ENCODE results near the gene TUBB6.

Gene TUBB6

DNA sequence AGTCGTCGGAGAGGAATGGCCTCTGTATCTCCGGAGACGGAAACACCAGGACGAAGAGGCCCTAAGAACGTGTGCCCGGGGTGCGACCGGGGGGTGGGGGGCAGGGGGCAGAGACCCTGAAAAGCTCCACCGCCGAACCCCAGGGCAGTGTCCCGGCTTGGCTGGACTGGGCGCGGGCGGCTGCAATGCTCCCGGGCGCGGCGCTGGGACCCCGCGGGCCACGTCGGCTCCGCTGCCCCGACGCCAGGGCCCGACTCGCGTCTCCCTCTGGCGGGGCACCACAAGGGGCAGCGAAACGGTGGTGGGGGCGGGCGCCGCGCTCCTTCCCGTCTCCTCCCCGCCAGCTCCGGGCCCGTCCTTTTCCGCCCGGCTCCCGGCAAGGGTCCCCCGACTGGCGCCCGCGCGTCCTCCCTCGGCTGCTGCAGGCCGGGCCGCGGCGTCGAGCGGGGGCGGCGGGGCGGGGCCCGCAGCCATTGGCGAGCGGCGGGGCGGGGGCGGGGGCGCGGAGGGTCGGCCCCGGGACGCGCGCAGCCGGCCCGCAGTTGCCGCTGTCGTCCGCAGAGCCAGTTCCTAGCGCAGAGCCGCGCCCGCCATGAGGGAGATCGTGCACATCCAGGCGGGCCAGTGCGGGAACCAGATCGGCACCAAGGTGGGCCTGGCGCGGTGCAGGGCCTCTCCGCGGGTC, at the start of gene TUBB6:
Gene TUBB6, plus strand, starts transcription at position 541 of the 685 bp plus-strand sequence. Its CDS starts 52 bp downstream, at position 593.
- peak in 1 of 2 donors; percentile 7 for DNase-seq (ENCODE audit: low read depth in 2 of 2)

DNA sequence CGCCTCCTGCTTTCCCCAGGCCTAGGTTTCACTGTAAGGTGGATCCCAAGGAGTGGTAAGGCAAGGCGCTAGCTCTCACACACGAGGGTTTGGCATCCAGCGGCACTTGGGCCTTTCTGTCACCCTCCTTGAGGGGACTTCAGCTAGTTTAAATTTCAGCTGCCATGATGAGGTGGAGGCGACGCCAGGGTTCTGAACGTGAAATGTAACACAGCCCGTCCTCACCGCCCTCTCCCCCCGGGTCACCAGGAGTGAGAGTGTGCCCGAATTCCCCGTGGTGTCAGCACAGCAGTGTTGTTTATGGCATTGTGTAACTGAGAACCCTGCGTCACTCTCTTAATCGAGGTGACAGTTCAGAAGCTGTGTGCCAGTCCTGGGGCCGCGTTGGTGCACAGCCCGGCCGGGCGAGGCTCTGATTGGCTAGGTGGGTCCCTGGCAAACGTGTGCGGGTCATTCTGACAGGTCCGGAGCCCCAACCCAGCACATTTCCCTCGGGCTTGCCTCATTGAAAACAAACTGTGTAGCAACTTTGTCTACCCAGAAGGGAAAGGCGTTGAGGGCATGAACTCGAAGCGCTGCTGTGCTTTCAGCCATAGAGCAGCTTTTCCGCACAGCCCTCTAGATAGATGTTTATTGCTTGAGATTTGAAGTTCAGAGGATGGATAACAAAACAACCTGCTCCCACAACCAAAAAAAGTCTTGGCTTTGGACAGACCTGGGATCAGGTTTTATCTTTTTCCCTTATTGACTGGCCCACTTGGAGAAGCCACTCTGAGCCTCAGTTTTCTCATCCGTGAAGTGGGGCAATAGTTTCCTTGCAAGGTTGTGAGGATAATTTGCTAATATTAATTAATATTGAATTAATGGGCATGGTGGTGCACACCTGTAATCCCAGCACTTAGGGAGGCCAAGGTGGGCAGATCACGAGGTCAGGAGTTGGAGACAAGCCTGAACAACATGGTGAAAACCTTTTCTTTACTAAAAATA, 49.0 kb upstream of the TUBB6 start:
- no peak for DNase-seq (ENCODE audit: low read depth in 2 of 2)

DNA sequence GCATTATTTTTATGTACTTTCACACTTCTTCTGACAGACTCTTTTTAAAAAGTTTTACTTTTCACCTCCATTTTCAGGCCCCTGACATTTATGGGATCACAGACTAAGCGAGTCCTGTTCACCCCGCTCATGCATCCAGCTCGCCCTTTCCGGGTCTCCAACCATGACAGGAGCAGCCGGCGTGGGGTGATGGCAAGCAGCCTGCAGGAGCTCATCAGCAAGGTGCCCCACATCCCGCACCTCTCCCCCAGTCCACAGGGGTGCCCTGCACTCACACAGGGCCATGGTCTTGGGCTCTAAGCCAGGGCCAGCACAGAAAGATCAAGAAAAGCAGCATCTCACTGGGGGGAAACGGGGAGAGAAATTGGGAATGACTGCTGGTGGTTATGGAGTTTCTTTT, 45.3 kb upstream of the TUBB6 start:
- no peak for DNase-seq (ENCODE audit: low read depth in 2 of 2)

DNA sequence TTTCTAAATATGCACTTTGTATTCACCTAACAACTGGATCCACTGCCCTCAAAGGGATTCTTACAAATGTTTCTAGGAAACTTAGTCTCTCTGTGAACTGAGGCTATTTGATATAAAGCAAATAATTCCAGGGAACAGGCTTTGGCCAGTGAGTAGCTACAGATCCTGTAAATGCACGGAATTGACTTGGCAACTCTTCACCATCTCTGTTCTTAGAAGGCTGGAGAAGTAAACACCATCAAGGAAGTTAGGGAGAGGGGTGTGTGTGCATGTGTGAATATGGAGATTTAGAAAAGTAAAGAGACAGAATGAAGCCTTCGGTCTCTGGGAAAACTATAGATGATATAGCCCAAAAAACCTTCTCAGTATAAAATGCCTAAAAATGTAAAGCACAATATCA, 43.2 kb upstream of the TUBB6 start:
- DNase-seq (ENCODE audit: low read depth in 2 of 2), result no peak

DNA sequence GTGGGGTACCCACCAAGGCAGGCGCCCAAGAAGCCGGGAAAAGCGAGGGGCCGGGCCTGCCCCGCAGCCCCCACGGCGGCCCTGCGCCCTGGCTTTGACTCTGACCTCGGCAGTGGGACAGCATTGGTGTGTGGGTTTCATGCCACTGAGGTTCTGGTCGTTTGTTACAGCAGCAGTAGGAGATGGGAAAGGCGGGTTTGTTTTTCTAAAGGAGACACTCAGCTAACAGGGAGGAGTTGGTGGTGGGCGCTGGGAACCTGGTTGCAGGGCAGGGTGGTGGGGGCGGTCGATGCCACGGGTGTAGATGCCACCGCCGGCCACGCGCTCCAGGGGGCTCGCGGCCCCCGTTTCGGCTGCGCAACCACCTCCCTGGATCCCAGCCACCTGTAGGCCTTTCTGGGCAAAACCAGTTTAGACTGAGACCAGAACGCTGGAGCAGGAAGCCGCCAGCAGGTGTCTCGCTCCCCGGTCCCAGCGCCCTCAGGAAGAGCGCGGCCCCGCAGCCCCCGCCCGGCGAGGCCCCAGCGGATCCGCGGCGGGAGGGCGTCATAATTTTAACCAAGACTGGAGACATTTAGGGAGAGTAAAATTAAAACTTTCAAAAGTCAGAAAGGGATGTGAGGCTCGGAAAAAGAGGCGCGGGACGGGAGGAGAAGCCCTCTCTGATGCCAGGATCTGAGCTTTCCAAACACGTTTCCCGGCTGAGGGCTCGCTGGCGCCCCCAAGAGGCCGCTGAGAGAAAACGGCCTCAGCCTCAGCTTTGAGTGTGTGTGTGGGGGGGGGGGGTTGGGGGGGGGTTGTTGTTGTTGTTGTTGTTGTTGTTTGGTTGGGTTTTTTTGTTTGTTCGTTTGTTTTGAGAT, 36.4 kb upstream of the TUBB6 start:
- DNase-seq (ENCODE audit: low read depth in 2 of 2), result peak; percentile 2 to 55

DNA sequence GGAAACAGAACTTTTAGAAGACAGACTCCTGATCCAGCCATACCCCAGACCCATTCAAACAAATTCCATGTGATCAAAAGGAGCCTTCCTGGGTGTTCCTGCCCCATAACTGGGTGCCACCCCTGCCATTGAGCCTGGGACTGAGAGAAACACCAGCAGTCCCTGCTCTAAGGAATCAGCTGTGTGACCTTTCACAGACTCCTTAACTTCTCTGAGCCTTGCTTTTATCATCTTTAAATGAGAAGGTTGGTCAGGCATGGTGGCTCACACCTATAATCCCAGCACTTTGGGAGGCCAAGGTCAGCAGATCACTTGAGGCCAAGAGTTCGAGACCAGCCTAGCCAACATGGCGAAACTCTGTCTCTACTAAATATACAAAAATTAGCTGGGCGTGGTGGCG, 33.2 kb upstream of the TUBB6 start:
- DNase-seq (ENCODE audit: low read depth in 2 of 2), result no peak

DNA sequence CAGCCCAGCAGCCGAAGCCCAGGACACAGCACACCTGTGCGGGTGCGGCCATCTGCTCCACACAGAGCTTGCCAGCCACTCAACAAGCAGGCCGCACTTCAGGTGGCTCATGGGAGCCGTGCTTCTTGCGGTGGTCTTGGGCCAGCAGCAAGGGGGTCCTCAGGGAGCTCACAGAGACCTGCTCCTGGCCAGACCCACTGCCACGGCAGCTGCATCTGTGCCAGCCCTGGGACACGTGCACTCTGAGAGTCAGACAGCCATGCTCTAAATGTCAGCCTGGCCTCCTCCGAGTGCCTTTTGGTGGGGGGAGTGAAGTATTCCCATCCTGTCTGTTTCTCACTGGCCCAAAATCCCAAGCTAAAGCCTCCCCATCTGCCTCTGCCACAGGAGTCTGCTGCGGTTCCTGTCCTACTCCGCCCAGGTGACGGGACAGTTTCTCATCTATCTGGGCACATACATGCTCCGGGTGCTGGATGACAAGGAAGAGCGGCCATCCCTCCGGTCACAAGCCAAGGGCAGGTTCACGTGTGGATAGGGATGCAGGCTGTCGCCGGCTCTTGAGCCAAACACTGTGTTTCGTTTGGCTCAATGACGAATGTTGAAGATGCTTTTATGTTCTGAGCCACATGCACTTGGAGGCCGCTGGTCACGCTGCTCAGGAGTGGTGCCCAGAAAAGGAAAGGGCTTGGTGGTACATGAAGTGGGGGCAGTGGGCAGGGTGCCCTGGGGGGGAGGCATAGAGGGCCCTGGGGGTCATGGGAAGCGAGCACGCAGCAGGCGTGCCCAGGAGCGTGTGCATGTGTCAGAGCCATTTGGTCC, 31.1 kb upstream of the TUBB6 start:
- no peak for DNase-seq (ENCODE audit: low read depth in 2 of 2)

DNA sequence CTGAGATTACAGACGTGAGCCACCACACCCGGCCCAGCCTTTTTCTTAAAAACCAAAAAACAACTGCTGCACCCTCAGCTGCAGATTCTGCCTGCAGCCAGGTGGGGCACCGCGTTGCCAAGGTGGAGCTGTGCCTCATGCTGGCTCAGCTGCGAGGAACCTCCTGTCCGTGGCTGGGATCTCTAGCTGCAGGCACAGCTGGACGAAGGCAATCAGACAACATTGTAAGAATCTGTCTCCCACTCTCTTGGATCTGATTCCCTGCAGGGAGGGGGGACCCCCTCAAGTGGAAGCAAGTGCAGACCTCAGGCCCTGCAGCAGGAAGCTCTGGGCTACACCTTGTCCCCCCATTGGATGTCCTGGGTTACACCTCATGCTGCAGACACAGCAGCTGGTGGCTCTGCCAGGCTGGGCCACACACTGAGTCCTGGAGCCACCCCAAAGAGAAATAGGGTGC, 29.8 kb upstream of the TUBB6 start:
- DNase-seq (ENCODE audit: low read depth in 2 of 2), result no peak

DNA sequence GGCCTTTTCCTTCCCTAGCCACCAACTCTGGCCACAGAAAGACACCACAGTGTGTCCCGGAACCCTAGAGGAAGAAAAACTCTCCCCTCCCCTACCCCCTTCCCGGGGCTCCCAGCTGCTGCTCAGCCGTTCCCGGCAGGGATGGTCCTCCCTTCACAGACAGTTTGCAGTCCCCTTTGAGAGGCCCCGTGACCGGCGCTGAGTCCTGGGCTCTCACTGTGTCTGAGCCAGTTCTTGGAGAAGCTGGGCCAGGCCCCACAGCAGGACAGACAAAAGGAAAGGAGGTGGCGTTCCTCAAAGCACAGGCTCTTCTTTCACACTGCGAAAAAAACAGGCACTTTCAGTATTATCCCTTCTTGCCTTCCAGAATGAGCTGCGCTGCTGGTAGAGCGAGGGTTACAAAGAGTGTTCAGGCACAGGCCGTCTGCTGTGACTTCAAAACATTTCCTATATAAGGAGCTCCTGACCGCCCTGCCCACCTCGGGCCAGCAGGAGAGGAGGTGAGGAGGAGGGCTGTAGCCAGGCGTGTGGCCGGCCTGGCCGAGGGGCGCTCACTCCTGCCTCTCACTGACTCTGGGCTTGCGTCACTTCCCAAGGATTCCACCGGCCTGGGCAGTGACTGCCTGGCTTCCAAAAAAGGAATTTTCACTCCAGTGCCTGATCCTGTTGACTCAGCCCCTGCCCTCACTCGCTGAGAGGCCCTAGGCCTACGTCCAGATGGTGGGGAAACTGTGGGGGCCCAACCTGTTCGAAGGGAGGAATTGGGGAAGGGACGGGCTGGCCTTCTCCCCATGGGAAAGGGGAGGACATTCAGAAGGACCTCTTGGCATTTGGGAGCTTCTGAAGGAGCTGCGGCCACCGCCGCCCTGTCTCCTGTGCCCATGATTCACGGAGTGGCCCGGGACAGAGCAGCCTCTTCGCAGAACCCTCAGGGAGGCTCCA, 29.0 kb upstream of the TUBB6 start:
- no peak for DNase-seq (ENCODE audit: low read depth in 2 of 2)

DNA sequence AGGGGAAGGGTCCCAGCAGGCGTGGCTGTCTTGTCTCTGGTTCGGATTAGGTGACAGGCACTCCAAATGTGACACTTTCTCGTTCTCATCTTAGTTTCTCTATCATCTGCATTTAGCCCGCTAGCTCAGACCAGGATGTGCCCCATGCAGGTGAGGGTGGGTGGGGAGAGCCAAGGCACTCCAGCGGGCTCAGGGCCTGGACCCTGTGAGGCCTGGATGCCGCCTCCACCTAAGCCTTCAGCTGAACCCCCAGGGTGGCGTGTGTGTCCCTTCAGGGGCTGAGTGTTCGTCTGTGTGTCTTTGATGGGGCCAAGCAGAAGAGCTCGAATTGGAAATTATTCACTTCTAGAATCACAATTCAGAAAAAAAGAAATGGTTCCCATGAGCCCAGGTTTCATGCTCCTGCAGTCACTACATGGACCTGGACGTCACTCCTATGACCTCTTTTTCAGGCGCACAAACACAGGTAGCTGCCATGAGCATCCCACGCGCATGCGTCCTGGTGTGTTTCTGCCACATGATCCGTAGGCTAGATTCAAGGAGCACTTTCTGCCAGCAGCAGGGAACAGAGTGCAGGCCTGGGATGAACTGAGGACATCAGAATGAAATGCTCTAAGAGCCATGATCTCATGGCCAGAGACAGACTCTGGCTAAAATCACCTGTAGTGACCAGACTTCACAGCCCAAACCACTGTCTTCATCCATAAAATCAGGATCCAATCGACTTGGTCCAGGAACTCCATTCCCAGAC, 28.1 kb upstream of the TUBB6 start:
- DNase-seq (ENCODE audit: low read depth in 2 of 2), result no peak

DNA sequence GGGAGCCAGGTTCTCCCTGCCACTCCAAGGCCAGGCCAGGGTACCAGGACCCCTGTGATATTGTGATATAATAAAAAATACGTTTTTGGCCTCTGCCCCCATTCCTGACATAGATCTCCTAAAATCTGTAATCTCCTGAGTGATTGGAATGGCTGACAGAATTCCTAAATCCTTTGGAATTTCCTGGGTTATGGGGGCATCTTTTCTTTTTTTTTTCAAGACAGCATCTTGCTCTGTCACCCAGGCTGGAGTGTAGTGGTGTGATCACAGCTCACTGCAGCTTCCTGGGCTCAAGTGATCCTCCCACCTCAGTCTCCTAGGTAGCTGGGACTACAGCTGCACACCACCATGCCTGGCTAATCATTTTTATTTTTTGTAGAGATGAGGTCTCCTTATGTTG, 26.2 kb upstream of the TUBB6 start:
- DNase-seq (ENCODE audit: low read depth in 2 of 2), result no peak

DNA sequence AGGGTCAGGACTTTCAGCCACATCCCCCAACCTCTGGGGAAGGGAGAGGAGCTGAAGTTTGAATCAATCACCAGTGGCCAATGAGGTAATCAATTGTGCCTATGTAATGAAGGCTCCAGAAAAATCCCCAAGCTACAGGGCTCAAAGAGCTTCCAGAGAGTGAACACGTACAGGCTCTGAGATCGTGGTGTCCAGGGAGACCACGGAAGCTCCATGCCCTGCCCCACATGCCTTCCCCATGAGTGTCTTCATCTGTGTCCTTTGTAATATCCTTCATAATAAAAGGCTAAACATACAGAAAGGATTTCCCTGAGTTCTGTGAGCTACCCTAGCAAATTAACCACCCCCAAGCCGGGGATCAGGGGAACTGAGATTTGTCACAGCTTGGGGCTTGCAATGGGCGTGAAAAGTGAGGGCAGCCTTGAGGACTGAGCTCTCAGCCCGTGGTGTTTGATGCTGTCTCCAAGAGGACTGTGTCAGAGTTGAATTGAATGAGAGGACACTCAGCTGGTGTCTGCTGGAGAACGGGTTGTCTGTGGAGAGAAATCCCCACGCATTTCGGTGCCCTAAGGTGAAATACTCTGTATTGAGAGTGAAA, 25.5 kb upstream of the TUBB6 start:
- no peak for DNase-seq (ENCODE audit: low read depth in 2 of 2)

DNA sequence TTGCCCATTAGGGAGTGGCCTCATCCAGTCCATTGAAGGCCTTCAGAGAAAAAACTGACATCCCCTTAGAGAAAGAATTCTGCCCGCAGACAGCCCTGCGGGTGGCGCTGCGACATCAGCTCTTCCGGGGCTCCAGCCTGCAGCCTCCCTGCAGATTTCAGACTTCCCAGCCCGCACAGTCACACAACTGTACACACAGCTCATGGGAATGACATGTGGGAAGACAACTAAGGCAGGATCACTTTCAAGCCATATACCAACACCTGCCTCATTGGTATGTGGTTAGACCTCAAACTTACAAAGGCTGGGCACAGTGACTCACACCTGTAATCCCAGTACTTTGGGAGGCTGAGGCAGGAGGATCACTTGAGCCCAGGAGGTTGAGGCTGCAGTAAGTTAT, 24.8 kb upstream of the TUBB6 start:
- no peak for DNase-seq (ENCODE audit: low read depth in 2 of 2)

DNA sequence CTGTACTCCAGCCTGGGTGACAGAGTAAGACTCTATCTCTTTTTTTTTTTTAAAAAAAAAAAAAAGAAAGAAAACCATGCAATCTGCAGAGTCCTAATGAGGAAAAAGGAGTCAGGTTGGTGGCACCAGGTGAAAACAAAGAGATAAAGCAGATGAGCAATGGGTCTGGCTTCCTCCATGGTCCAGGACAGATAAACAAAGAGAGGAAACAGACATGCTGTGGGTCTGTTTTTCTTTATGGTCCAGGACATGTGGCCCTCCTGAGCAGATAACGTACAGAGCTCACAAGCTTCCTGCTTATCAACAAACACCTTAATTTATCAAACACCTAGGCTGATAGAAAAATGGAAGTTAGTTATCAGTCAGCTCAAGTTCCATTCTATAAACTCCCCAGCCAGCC, 24.4 kb upstream of the TUBB6 start:
- no peak for DNase-seq (ENCODE audit: low read depth in 2 of 2)

DNA sequence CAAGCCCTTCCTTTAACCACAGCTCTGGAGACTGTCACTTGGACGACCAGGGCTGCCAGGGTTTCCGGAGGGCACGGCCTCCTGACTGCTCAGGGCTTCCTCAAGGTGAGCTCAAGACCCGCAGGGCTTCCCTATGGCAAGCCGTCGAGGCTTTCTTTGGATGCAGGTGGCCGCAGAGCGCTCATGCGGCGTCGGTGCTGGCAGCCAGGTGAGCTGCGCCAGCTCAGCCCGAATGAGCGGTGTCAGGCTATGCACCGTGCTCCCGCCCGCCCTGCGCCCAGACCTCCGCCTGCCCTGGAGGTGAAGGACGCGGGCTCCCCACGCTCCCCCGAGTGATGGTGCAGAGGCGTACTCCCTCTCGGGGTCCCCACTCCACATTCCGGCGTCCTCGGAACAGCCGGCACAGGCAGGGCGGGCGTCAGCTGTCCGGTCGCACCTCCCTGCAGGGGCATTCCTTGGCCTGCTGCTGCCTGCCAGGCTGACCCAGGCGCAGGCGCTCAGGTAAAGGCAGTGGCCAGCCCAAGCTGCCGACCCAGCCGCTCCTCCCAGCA, 20.8 kb upstream of the TUBB6 start:
- DNase-seq (ENCODE audit: low read depth in 2 of 2), result no peak

DNA sequence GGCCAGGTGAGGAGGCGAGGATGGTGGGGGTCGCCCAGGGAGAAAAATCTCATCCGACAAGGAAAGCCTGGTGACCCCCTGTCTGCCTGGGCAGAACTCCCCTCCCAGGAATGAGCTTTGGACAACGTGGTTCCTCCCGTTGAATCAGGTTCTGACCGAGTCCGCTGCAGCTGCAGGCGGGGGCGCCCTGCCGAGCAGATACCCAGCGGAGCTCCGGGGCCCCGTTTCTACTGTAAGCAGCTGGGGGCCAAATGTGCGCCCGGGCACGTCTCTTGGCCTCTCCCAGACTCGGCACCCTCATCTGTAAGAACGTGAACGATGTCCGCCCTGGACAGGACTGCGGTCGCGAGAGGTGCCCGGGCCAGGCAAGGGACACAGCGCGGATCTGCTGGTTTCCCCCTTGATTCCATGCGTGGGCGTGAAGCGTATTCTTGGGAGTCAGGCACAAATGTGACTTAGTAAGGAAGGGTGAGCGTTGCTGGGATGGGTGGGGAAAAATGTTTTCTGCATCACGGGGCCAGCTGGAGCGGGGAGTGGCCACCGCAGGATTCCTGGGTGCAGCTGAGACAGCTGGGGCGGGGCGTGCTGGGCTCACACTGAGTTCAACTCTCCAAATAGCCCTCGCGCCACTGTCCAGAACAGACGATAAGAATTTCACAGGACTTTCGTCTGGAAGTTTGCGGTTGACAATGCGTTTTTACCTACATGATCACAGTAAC, 20.2 kb upstream of the TUBB6 start:
- no peak for DNase-seq (ENCODE audit: low read depth in 2 of 2)

DNA sequence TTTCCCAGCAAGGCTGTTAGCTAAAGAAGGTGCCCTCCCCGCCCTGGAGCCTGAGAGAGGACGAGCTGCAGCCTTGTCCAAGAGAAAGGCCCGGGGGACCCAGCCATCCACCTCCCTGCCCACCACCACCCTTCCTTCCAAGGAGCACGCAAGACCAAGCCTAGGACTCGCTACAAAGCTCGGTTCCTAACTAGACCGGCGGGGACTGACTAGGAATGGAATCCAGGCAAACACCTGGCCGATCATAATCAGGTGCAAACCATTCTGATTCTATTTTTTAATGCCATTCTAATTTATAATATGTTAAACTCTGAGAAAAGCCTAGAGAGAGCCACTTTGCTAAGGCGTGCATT, 19.7 kb upstream of the TUBB6 start:
- DNase-seq (ENCODE audit: low read depth in 2 of 2), result no peak

DNA sequence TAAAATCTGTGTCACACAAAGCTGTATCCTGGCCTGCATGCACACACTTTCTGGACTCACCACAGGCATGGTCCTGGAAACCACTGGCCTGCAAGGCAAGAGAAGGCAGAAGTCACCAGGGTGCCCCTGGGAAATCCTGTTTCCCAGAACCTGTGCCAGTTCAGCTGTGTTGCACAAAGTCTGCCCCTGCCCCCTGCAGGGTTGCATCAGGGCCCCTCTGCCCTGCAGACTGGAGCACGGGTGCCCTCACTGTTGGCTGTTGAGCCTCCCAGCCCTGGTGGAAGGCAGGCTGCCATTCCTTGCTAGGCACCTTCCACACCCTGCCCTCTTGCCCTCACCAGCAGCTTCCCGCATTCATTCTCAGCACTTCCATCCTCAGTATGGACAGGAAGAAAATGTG, 18.0 kb upstream of the TUBB6 start:
- DNase-seq (ENCODE audit: low read depth in 2 of 2), result no peak

Data from stimulated activated CD4-positive, alpha-beta T cell treated with anti-CD3 and anti-CD28 coated beads, Interleukin-1b, Interleukin-23, amount 100 ng/mL, for 4 hours (primary cell).